ENCODE data around the gene NFE2.

GRCh38 chr12:54257332-54257731 is 43.5 kb downstream of the NFE2 start:
- no peak for TF ChIP-seq CTCF (IDR thresholded peaks at IDR 0.05; ENCODE audit: extremely low read depth in 1 of 2, insufficient read depth in 1 of 2, low read depth in 1 of 2, low read length in 2 of 2)
- TF ChIP-seq JUN (IDR thresholded peaks at IDR 0.05; ENCODE audit: borderline replicate concordance, insufficient read depth, insufficient read length, low read depth), result no peak
- no peak for TF ChIP-seq POLR2A (IDR thresholded peaks at IDR 0.05; ENCODE audit: low read depth, low read length)
- no peak for TF ChIP-seq POLR2AphosphoS5 (IDR thresholded peaks at IDR 0.05; ENCODE audit: insufficient read depth, low read depth, low read length)
- TF ChIP-seq MYC (IDR thresholded peaks at IDR 0.05; ENCODE audit: low read depth, low read length), result no peak
